ENCODE results near the gene PTPRG. TPM values are rescaled to one million over a fixed set of nuclear protein-coding genes. Genes with fewer than 3 reads are reported as not detected.
A peak's percentile ranks its signal among the peaks of the same experiment; 100 is the strongest.

Gene PTPRG
- total and polyA plus RNA-seq, 2 experiments from 2014 or later = 8.5 to 34.9 TPM

- Histone ChIP-seq H3K79me2 (no peaks in the 10 kb centered on the region), H3K27me3 (no peaks in the 10 kb centered on the region), H4K20me1 (ENCODE audit: insufficient read depth, poor library complexity, severe bottlenecking) (no peaks in the 10 kb centered on the region), H3K9me3 (ENCODE audit: low read depth) (no peaks in the 10 kb centered on the region), H3K4me1 (ENCODE audit: insufficient read depth) (no peaks in the 10 kb centered on the region), H3K4me2 (no peak overlapping the region), H3K36me3 (replicated peaks; ENCODE audit: insufficient read depth, low read depth) (no peaks in the 10 kb centered on the region), H3K9me2 (replicated peaks; ENCODE audit: insufficient read depth) (no peaks in the 10 kb centered on the region), H3K4me3 (no peak overlapping the region), H2AFZ (no peak overlapping the region), H3K27ac (no peak overlapping the region)
- TF ChIP-seq EZH2phosphoT487 (IDR thresholded peaks at IDR 0.05; ENCODE audit: low read depth, severe bottlenecking, unreplicated experiment) (no peak), CTCF (IDR thresholded peaks at IDR 0.05; ENCODE audit: poor library complexity) (peak; percentile 6)
- DNase-seq (ENCODE audit: low spot score) = no peak
- 80% methylated on average over 8 of the region's 8 CpGs for WGBS (ENCODE audit: low lambda C conversion rate, missing lambda C conversion rate)
Observed at GRCh38 chr3:62211675-62212429, 650.5 kb downstream of the PTPRG start.

- H3K4me2 ChIP-seq = no peak overlapping the region
- no peak overlapping the region for H3K4me3 ChIP-seq
- H3K27ac ChIP-seq = no peak overlapping the region
- DNase-seq (ENCODE audit: low spot score) = no peak
- no peaks in the 10 kb centered on the region for H3K36me3 ChIP-seq (replicated peaks; ENCODE audit: insufficient read depth, low read depth)
- H3K27me3 ChIP-seq = no peaks in the 10 kb centered on the region
- no peaks in the 10 kb centered on the region for H4K20me1 ChIP-seq (ENCODE audit: insufficient read depth, poor library complexity, severe bottlenecking)
- no peak overlapping the region for H2AFZ ChIP-seq
- no peaks in the 10 kb centered on the region for H3K9me2 ChIP-seq (replicated peaks; ENCODE audit: insufficient read depth)
- no peaks in the 10 kb centered on the region for H3K9me3 ChIP-seq (ENCODE audit: low read depth)
- no peaks in the 10 kb centered on the region for H3K4me1 ChIP-seq (ENCODE audit: insufficient read depth)
- TF ChIP-seq CTCF (IDR thresholded peaks at IDR 0.05; ENCODE audit: poor library complexity) (no peak), EZH2phosphoT487 (IDR thresholded peaks at IDR 0.05; ENCODE audit: low read depth, severe bottlenecking, unreplicated experiment) (no peak), EZH2 (IDR thresholded peaks at IDR 0.05; ENCODE audit: borderline replicate concordance) (no peak)
- H3K79me2 ChIP-seq = no peaks in the 10 kb centered on the region
- WGBS (ENCODE audit: low lambda C conversion rate, missing lambda C conversion rate) = 89% methylated on average over 4 of the region's 4 CpGs
Observed at GRCh38 chr3:62214850-62215249, 653.5 kb downstream of the PTPRG start.

- no peak for DNase-seq (ENCODE audit: low spot score)
- H3K27me3 ChIP-seq = no peaks in the 10 kb centered on the region
- TF ChIP-seq CTCF (IDR thresholded peaks at IDR 0.05; ENCODE audit: poor library complexity) (no peak), EZH2 (IDR thresholded peaks at IDR 0.05; ENCODE audit: borderline replicate concordance) (no peak)
- no peak overlapping the region for H2AFZ ChIP-seq
- no peaks in the 10 kb centered on the region for H3K9me3 ChIP-seq (ENCODE audit: low read depth)
- no peak overlapping the region for H3K27ac ChIP-seq
- peaks cover 2% of the 10 kb centered on the region for H4K20me1 ChIP-seq (ENCODE audit: insufficient read depth, poor library complexity, severe bottlenecking)
- H3K79me2 ChIP-seq = no peaks in the 10 kb centered on the region
- no peaks in the 10 kb centered on the region for H3K36me3 ChIP-seq (replicated peaks; ENCODE audit: insufficient read depth, low read depth)
- H3K4me2 ChIP-seq = no peak overlapping the region
- no peaks in the 10 kb centered on the region for H3K9me2 ChIP-seq (replicated peaks; ENCODE audit: insufficient read depth)
- no peak overlapping the region for H3K4me3 ChIP-seq
- no peaks in the 10 kb centered on the region for H3K4me1 ChIP-seq (ENCODE audit: insufficient read depth)
Observed at GRCh38 chr3:62220616-62221015, 659.2 kb downstream of the PTPRG start.
